Astrocyte of the spinal cord (primary cell): ENCODE data around the gene ACOT12.

Source experiments
- DNase-seq: peaks from one replicate; pipeline ENCODE4 v3.0.0; 2011; ENCODE audit warnings: low read depth, low spot score
- H3K4me3 ChIP-seq: 2 replicates; pipeline ENCODE4 v1.5.1; 2011; ENCODE audit warnings: low read depth, mild to moderate bottlenecking, low read length, moderate library complexity
- CTCF ChIP-seq: IDR thresholded peaks from 2 replicates; pipeline ENCODE4 v1.5.1; 2012; ENCODE audit warnings: low read depth, mild to moderate bottlenecking, low read length, inconsistent platforms
- in situ Hi-C: cut with HindIII; loops from 2 replicates; pipeline ENCODE4 v1.10.0; 2017; ENCODE audit warnings: low sequenced_read_pairs

ACOT12 gene

GRCh38 chr5:81393430-81393782, 528 bp downstream of the ACOT12 start:
- H3K4me3 ChIP-seq = peak overlapping the region; percentile 38
- in situ Hi-C loops = no loop called here
- DNase-seq = no peak
- TF ChIP-seq CTCF = peak; percentile 5

- no peak for TF ChIP-seq CTCF
- H3K4me3 ChIP-seq = no peak overlapping the region
- in situ Hi-C loops = no loop called here
- no peak for DNase-seq
Observed at GRCh38 chr5:81389025-81389424, 4.9 kb downstream of the ACOT12 start.

GRCh38 chr5:81388169-81388568, 5.8 kb downstream of the ACOT12 start:
- TF ChIP-seq CTCF = no peak
- no peak overlapping the region for H3K4me3 ChIP-seq
- in situ Hi-C loops = no loop called here
- no peak for DNase-seq

- no peak for TF ChIP-seq CTCF
- no peak for DNase-seq
- in situ Hi-C loops = no loop called here
- no peak overlapping the region for H3K4me3 ChIP-seq
Observed at GRCh38 chr5:81383867-81384266, 10.1 kb downstream of the ACOT12 start.

GRCh38 chr5:81371354-81371876, 22.5 kb downstream of the ACOT12 start:
- no peak for DNase-seq
- H3K4me3 ChIP-seq = no peak overlapping the region
- no peak for TF ChIP-seq CTCF
- in situ Hi-C loops = no loop called here

GRCh38 chr5:81370912-81371311, 23.0 kb downstream of the ACOT12 start:
- no peak for DNase-seq
- H3K4me3 ChIP-seq = no peak overlapping the region
- no peak for TF ChIP-seq CTCF
- in situ Hi-C loops = no loop called here

- no peak for TF ChIP-seq CTCF
- in situ Hi-C loops = no loop called here
- H3K4me3 ChIP-seq = no peak overlapping the region
- no peak for DNase-seq
Observed at GRCh38 chr5:81365541-81365940, 28.4 kb downstream of the ACOT12 start.
